Upper lobe of left lung (tissue), 6 donors: ENCODE results near the gene WDR37. TPM values are rescaled to one million over a fixed set of nuclear protein-coding genes. Genes with fewer than 3 reads are reported as not detected.

Source experiments
- ATAC-seq, 2 donors: fragments of 200-7000 bp; cut with Tn5 transposase; one replicate each; pipeline ENCODE4 v1.9.1; 2022; ENCODE audit warnings: mild to moderate bottlenecking in 2 of 2, moderate library complexity in 2 of 2; ENCODE audit not compliant: low FRiP score in 2 of 2
- DNase-seq, 2 donors: peaks; one replicate each; pipeline ENCODE4 v3.0.0-alpha.2; 2019 to 2020
- H3K27ac ChIP-seq, 4 donors: fragments of 200-600 bp; sonication (generic); one replicate each; pipeline ENCODE4 v1.5.1; 2016 to 2019
- H3K27me3 ChIP-seq, 4 donors: fragments of 200-600 bp; sonication (generic); one replicate each; pipeline ENCODE4 v1.5.1; 2017 to 2019
- H3K36me3 ChIP-seq, 4 donors: fragments of 200-600 bp; sonication (generic); one replicate each; pipeline ENCODE4 v1.5.1; 2016 to 2019
- H3K4me1 ChIP-seq, 4 donors: fragments of 200-600 bp; sonication (generic); one replicate each; pipeline ENCODE4 v1.5.1; 2018 to 2019
- H3K4me3 ChIP-seq, 4 donors: fragments of 200-600 bp; sonication (generic); one replicate each; pipeline ENCODE4 v1.5.1; 2017 to 2019; ENCODE audit warnings: mild to moderate bottlenecking in 2 of 4, moderate library complexity in 1 of 4
- H3K9me3 ChIP-seq, 4 donors: fragments of 200-600 bp; sonication (generic); one replicate each; pipeline ENCODE4 v1.5.1; 2018 to 2019
- CTCF ChIP-seq, 6 experiments: fragments of 450-650 bp in 4 of 6; fragments of 200-600 bp in 2 of 6; sonication (generic) in 2 of 6; IDR thresholded peaks; one replicate each; pipeline ENCODE4 v1.5.1; 2016 to 2019; ENCODE audit warnings: antibody characterized with exemption in 6 of 6
- EP300 ChIP-seq, 4 donors: sonication (generic); formaldehyde crosslinking; IDR thresholded peaks; one replicate each; pipeline ENCODE4 v1.5.1; 2017; ENCODE audit warnings: antibody characterized with exemption in 4 of 4, control low read depth in 2 of 4
- POLR2A ChIP-seq, 4 donors: fragments of 450-650 bp; IDR thresholded peaks; one replicate each; pipeline ENCODE4 v1.5.1; 2016 to 2017; ENCODE audit warnings: antibody characterized with exemption in 4 of 4, mild to moderate bottlenecking in 2 of 4
- POLR2AphosphoS5 ChIP-seq, 2 donors: sonication (generic); formaldehyde crosslinking; IDR thresholded peaks; one replicate each; pipeline ENCODE4 v1.5.1; 2017; ENCODE audit warnings: antibody characterized with exemption in 2 of 2
- WGBS, 2 donors: methylation state at CpG; one replicate each; pipeline ENCODE4 v1.1.5; 2017 to 2018; 5-methylcytosine and 5-hydroxymethylcytosine counted together
- total RNA-seq, 6 donors: library from RNA; depleted of rRNA in 4 of 6; stranded (reverse); fragments of >200 nt in 4 of 6; gene quantifications; one replicate each; pipeline versions ENCODE4 v1.1.0 to v1.2.1, GENCODE V29; 2016 to 2021
- donor health status: DM: no; HTN: no; CAD: no; lungs with moderate emphysema.
- donor health status: DM: no; HTN: yes; CAD: no; lungs with severe emphysema.

WDR37 gene
- total RNA-seq, 6 donors from 2014 or later, result 18.1 to 31.4 (median 19.9) TPM

- ATAC-seq (no peak), DNase-seq (peak in 1 of 2 donors; percentile 19)
- no peak overlapping the region for H3K4me3 ChIP-seq
- no peaks in the 10 kb centered on the region for H3K36me3 ChIP-seq
- no peaks in the 10 kb centered on the region for H3K4me1 ChIP-seq
- H3K9me3 ChIP-seq, result no peaks in the 10 kb centered on the region
- WGBS, 2 donors, result 71 to 74% methylated on average over 10 to 13 of the region's 13 CpGs
- TF ChIP-seq POLR2A (IDR thresholded peaks at IDR 0.05) (no peak), EP300 (IDR thresholded peaks at IDR 0.05) (no peak), POLR2AphosphoS5 (IDR thresholded peaks at IDR 0.05) (no peak), CTCF (IDR thresholded peaks at IDR 0.05) (no peak)
- H3K27me3 ChIP-seq, result no peaks in the 10 kb centered on the region
- H3K27ac ChIP-seq, result no peak overlapping the region
Measured at GRCh38 chr10:1162481-1163203, 106.5 kb downstream of the WDR37 start.

- H3K4me1 ChIP-seq, result no peaks in the 10 kb centered on the region
- ATAC-seq, result no peak
- no peaks in the 10 kb centered on the region for H3K36me3 ChIP-seq
- peak; percentile 5 to 62 for DNase-seq
- 89 to 92% methylated on average over 29 of the region's 29 CpGs for WGBS, 2 donors
- no peaks in the 10 kb centered on the region for H3K9me3 ChIP-seq
- TF ChIP-seq POLR2AphosphoS5 (IDR thresholded peaks at IDR 0.05) (no peak), EP300 (IDR thresholded peaks at IDR 0.05) (no peak), CTCF (IDR thresholded peaks at IDR 0.05) (no peak), POLR2A (IDR thresholded peaks at IDR 0.05) (no peak)
- H3K27me3 ChIP-seq, result no peaks in the 10 kb centered on the region
- no peak overlapping the region for H3K27ac ChIP-seq
- H3K4me3 ChIP-seq, result no peak overlapping the region
Measured at GRCh38 chr10:1163204-1163660, 107.0 kb downstream of the WDR37 start.

- DNase-seq, result no peak
- ATAC-seq, result no peak
Measured at GRCh38 chr10:1163831-1164230, 107.6 kb downstream of the WDR37 start.

DNA sequence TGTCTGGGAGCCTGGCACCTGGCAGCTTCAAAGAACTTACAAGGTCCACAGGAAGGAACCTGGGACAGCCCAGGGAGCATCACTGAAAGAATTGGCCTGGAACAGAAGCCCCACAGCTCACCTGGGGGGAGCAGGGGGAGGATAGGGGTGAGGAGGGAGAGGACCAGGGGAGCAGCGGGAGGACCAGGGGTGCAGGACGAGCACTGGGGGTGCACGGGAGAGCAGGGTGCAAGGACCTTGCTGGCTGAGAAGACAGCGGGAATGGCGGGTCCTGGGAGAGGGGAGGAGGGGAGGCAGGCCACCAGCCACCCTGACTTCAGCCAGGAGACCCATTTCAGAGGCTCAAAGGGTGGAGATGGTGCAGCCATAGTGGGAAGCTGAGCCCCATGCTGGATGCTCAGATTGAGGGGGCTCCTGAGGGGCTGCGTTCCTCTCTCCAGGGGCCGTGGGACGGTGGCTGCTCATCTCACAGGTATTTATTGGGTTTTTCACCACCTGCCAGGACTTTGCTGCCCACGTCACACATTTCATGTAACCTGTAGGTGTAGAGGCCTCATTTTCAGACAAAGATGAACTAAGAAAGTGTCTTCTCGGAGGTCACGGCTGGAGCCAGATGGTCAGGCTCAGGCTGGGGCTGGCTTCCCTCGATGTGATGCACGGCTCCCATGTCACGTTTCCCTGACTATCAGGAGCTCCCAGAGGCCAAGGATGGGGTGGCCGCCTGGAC is 110.1 kb downstream of the WDR37 start:
- Histone ChIP-seq H3K9me3 (no peaks in the 10 kb centered on the region), H3K4me1 (no peaks in the 10 kb centered on the region), H3K27me3 (no peaks in the 10 kb centered on the region), H3K4me3 (no peak overlapping the region), H3K36me3 (no peaks in the 10 kb centered on the region), H3K27ac (no peak overlapping the region)
- ATAC-seq (no peak), DNase-seq (peak in 1 of 2 donors; percentile 40)
- TF ChIP-seq POLR2AphosphoS5 (IDR thresholded peaks at IDR 0.05) (no peak), EP300 (IDR thresholded peaks at IDR 0.05) (no peak), CTCF (IDR thresholded peaks at IDR 0.05) (no peak), POLR2A (IDR thresholded peaks at IDR 0.05) (no peak)
- WGBS, 2 donors, result 87 to 90% methylated on average over 11 to 15 of the region's 15 CpGs

More at GRCh38 chr10:1163831-1164230, 107.6 kb downstream of the WDR37 start:
- Histone ChIP-seq H3K27me3 (no peaks in the 10 kb centered on the region), H3K36me3 (no peaks in the 10 kb centered on the region), H3K27ac (no peak overlapping the region), H3K4me1 (no peaks in the 10 kb centered on the region), H3K9me3 (no peaks in the 10 kb centered on the region), H3K4me3 (no peak overlapping the region)
- TF ChIP-seq POLR2A (IDR thresholded peaks at IDR 0.05) (no peak), POLR2AphosphoS5 (IDR thresholded peaks at IDR 0.05) (no peak), CTCF (IDR thresholded peaks at IDR 0.05) (no peak), EP300 (IDR thresholded peaks at IDR 0.05) (no peak)
- 63 to 71% methylated on average over 5 of the region's 5 CpGs for WGBS, 2 donors
